Lower leg skin (tissue), 4 donors: ENCODE results near the gene ACSL3. TPM values are rescaled to one million over a fixed set of nuclear protein-coding genes. Genes with fewer than 3 reads are reported as not detected.

ENCODE experiments used
- DNase-seq, 2 donors: peaks; one replicate each; pipeline ENCODE4 v3.0.0-alpha.2; 2019; ENCODE audit warnings: low spot score in 2 of 2
- H3K4me3 ChIP-seq: fragments of 200-600 bp; sonication (generic); 2 replicates; pipeline ENCODE4 v1.5.1; 2017; ENCODE audit warnings: mild to moderate bottlenecking, low read depth; ENCODE audit not compliant: poor library complexity, severe bottlenecking
- CTCF ChIP-seq, 3 donors: fragments of 450-650 bp; IDR thresholded peaks; one replicate each; pipeline ENCODE4 v1.5.1; 2016; ENCODE audit warnings: antibody characterized with exemption in 3 of 3, mild to moderate bottlenecking in 3 of 3, moderate library complexity in 2 of 3
- POLR2A ChIP-seq, 2 donors: fragments of 450-650 bp; IDR thresholded peaks; one replicate each; pipeline ENCODE4 v1.6.1; 2016 to 2017; ENCODE audit warnings: antibody characterized with exemption in 2 of 2, mild to moderate bottlenecking in 1 of 2, moderate library complexity in 1 of 2
- WGBS, 2 donors: methylation state at CpG; one replicate each; pipeline ENCODE4 v1.1.5; 2018; 5-methylcytosine and 5-hydroxymethylcytosine counted together
- intact Hi-C: fragments of 100-400 bp; cut with DNase I; formaldehyde crosslinking; loops from one replicate; pipeline ENCODE4 v1.15.0; 2023; ENCODE audit warnings: low total_unique reads
- total RNA-seq, 4 donors: library from RNA; depleted of rRNA; stranded (reverse); fragments of >200 nt; gene quantifications; one replicate each; pipeline ENCODE4 v1.1.0, GENCODE V29; 2016

The ACSL3 gene
- 100 to 1,000 TPM in 1 of 4 donors, 10 to 100 TPM in 3; 32.6 to 132 (median 69.6) TPM for total RNA-seq

GRCh38 chr2:222860740-222861410, at the start of gene ACSL3:
Gene ACSL3, plus strand, starts transcription at chr2:222861036. Its CDS starts 47,737 bp downstream, at chr2:222908773.
- 0 to 2% methylated on average over 26 to 32 of the region's 99 CpGs for WGBS, 2 donors
- peak in 1 of 3 donors; percentile 71 for TF ChIP-seq CTCF (IDR thresholded peaks at IDR 0.05)
- TF ChIP-seq POLR2A (IDR thresholded peaks at IDR 0.05), result peak in 1 of 2 donors; percentile 89

GRCh38 chr2:222811828-222812227, 49.0 kb upstream of the ACSL3 start:
- TF ChIP-seq POLR2A (IDR thresholded peaks at IDR 0.05), result no peak
- no peak for TF ChIP-seq CTCF (IDR thresholded peaks at IDR 0.05)
- intact Hi-C loops, result no loop called here
- WGBS, 2 donors, result 92 to 95% methylated on average over 1 of the region's 1 CpG
- no peak for DNase-seq
- no peak overlapping the region for H3K4me3 ChIP-seq

More at GRCh38 chr2:222860740-222861410, at the start of gene ACSL3:
- H3K4me3 ChIP-seq, result peak within 1 kb of the TSS; percentile 81
- intact Hi-C loops, result loop anchor here (10.0 kb wide), 1 partner anchor 156 kb away; no protein-coding TSS in a partner anchor
- DNase-seq, result peak; percentile 95 to 99

- intact Hi-C loops, result no loop called here
- no peak for DNase-seq
- WGBS, 2 donors, result 44 to 48% methylated on average over 6 of the region's 6 CpGs
- TF ChIP-seq CTCF (IDR thresholded peaks at IDR 0.05) (no peak), POLR2A (IDR thresholded peaks at IDR 0.05) (no peak)
- no peak overlapping the region for H3K4me3 ChIP-seq
Measured at GRCh38 chr2:222813177-222813843, 47.5 kb upstream of the ACSL3 start.

- H3K4me3 ChIP-seq, result no peak overlapping the region
- DNase-seq, result no peak
- intact Hi-C loops, result no loop called here
- no peak for TF ChIP-seq CTCF (IDR thresholded peaks at IDR 0.05)
- no peak for TF ChIP-seq POLR2A (IDR thresholded peaks at IDR 0.05)
- 30 to 36% methylated on average over 2 of the region's 2 CpGs for WGBS, 2 donors
Measured at GRCh38 chr2:222819722-222820333, 41.0 kb upstream of the ACSL3 start.

- intact Hi-C loops, result no loop called here
- no peak for DNase-seq
- TF ChIP-seq CTCF (IDR thresholded peaks at IDR 0.05) (no peak), POLR2A (IDR thresholded peaks at IDR 0.05) (no peak)
- H3K4me3 ChIP-seq, result no peak overlapping the region
- WGBS, 2 donors, result 43 to 51% methylated on average over 6 of the region's 6 CpGs
Measured at GRCh38 chr2:222823183-222823930, 37.5 kb upstream of the ACSL3 start.
